NCI-H1694 treated with DMSO at 0.1 percent for 48 hours (cell line): Measurements from ENCODE around the gene KPNB1.
"Not testable (repeated sequence)": the region's sequence is repeated elsewhere in the genome, so short reads cannot be mapped to it uniquely, and the experiment has no call there.

ENCODE experiments used
- DNase-seq: peaks from one replicate; lab custom pipeline; 2025; lab: John Stamatoyannopoulos, UW

KPNB1 gene

DNA sequence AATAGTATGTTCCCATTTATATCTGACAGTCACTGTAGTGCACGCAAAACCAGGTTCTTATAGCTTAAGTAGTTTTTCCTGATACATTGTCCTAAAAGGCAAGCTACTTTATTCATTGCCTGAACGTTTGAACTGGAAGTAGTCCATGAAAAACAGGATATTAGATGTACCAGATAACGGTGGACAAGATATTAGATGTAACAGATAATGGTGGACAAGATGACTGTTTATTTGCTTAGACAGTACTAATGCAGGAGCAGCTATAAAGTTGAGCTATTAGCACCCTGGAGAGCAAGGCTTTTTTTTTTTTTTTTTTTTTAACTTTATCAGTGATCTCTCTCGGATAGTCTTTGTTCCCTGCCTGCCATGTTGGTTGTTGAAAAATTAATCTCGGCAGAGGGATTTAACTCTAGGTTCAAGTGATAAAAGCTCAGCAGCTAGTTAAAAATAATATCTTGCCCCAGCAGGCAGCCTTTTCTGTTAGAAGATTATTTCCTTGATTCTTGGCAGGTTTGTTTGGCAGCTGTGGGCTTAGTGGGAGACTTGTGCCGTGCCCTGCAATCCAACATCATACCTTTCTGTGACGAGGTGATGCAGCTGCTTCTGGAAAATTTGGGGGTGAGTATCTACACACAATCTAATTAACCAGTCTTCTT is 26.9 kb downstream of the KPNB1 start:
- no peak for DNase-seq

GRCh38 chr17:47678196-47678595 is 28.5 kb downstream of the KPNB1 start:
- DNase-seq, result no peak

DNA sequence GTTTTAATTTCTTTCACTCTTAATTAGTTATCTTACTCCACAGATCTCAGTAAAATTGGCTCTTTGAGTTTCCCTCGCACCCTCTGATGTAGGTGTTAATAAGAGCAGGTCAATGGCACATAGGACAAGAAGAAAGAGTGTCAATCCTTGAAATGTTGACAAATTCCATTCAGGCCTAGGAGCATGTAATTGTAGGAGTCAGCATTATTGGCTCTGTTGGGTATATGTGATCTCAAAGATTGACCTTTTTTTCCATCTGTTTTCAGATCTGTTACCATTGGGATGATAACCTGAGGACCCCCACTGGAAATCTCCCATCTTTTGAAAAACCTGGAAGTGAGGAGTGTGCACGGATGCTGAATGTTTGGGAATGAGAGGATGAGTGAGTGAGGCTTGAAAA is 32.4 kb downstream of the KPNB1 start:
- DNase-seq, result no peak

DNA sequence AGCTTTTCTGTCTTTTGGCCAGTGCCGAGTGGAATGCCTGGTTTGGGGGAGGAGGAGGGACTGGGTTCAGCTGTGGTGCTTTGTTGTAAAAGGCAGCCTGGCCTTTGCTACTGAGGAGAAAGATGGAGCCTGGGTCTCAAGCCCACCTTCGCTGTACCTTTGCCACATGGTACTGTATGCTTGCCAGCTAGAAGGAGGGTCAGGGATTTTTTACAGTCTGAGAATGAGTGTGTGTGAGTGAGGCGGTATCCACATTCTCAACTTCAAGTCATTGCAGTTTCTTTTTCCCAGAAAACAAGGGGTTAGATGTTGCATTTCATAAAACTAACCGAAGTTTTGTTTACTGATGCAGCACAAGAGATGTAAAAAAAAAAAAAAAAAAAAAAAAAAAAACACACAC is 33.0 kb downstream of the KPNB1 start:
- DNase-seq, result not testable (repeated sequence)

DNA sequence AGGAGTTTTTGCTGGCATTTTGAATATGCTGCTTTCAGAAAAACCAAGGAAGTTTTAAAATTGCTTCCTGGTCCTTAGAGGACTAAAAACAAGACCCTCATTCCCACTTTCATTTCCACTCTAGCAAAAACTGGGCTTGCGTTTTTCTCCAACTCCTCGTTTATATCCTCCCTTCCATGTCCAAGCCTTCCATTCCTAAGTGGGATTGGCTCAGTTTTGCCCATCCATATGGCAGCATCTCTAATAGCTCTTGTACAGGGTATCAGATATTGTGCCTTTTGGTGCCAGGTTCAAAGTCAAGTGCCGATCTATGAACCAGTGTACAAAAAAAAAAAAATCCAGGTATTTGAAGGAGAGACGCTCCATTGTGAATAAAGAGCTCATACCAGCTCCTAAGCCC is 34.3 kb downstream of the KPNB1 start:
- no peak for DNase-seq

DNA sequence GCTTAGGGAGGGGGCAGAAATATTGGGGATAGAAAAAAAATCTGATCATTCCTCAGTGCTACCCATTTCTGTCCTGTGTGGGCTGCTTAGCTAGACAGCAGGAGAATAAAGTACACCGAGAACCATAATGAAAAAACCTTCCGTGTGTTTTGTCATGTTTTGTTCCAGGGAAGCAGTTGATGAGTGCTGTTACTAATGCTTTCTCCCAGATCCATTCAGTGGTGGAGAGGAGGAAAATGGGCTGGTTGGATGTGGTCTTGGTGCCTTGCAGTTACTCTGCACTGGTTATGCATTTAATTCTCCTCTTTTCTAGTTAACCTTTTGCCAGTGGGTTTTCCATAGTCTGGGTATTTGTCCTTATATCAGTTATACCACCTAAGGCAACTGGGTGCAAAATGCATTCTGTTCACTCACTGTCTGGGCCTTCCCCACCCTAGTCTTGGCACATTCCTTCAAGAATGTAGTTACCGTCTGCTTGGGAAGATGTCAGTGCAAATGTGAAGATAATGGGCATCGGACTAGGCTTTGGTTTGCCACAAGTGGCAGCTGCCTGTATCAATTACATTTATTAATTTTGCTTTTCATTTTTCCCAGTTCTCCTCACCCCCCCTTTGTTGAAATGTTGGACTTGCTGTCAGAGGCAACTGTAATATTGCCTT is 34.9 kb downstream of the KPNB1 start:
- DNase-seq, result no peak

GRCh38 chr17:47685556-47686275 is 36.0 kb downstream of the KPNB1 start:
- DNase-seq, result no peak

GRCh38 chr17:47686276-47686635 is 36.5 kb downstream of the KPNB1 start:
- no peak for DNase-seq

DNA sequence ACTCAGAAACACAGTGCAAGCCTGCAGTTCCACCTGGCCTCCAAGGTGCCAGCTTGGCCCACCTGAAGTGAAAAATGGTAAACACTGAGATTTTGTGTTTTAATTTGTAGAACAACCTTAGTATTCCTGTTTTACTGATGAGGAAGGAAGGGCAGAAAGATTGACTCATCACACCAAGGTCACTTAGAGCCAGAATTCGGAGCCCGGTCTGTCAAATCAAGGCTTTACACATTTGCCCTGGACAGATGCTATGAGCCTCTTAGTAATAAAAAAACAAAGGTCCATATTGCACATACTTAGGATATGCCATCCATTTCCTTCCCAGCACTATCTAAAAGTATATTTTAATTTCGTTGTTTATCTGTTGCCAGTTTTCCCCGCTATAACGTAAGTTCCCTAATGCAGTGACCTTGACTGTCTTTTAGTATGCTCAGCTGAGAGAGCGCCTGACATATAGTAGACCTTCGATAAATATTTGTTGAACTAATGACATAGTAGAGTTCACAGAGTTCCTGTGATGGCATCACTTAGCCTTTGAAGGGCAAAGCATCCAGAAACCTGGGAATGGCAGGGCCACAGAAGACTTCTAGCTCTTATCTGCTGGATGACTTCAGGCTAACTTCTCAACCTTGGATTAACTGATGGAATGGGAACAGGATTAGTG is 37.1 kb downstream of the KPNB1 start:
- DNase-seq, result no peak

DNA sequence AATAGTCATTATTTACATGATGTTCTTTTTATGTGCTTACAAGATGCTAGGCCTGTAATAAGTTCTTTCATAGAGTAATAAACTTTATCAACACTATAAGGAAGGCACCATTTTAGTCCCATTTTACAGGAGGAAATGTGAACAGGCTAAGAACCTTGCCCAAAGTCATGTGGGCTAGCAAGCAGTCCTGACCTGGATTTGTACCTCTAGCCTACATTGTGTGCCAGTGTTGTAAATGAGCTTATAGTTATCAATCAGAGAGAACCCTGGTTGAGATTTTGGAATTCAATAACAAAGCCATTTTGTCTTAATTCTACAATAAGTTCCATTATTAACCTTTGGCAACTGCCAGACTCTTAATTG is 37.6 kb downstream of the KPNB1 start:
- DNase-seq, result no peak

- DNase-seq, result no peak
These were observed 38.0 kb downstream of the KPNB1 start for GRCh38 chr17:47687748-47688147.

DNA sequence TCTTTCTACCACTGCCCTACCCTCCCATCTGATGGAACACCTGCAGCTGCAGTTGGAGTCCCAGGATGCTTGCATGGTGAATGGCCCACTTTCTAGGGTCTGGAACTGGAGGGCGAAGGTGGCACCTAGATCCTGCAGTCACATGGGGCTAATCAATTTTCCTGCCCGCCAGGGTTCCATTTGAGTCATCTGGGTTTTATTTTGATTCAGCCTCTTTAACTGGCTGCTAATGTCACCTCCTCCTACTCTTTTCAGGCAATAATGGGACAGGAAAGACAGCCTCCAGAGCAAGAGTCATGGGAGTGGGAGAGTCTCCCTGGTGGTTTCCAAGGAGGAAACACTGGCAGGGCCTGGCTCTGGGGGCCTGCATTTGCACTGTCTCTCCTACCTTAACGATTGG is 40.4 kb downstream of the KPNB1 start:
- DNase-seq, result no peak

- no peak for DNase-seq
These were observed 42.6 kb downstream of the KPNB1 start for GRCh38 chr17:47692137-47692894.

DNA sequence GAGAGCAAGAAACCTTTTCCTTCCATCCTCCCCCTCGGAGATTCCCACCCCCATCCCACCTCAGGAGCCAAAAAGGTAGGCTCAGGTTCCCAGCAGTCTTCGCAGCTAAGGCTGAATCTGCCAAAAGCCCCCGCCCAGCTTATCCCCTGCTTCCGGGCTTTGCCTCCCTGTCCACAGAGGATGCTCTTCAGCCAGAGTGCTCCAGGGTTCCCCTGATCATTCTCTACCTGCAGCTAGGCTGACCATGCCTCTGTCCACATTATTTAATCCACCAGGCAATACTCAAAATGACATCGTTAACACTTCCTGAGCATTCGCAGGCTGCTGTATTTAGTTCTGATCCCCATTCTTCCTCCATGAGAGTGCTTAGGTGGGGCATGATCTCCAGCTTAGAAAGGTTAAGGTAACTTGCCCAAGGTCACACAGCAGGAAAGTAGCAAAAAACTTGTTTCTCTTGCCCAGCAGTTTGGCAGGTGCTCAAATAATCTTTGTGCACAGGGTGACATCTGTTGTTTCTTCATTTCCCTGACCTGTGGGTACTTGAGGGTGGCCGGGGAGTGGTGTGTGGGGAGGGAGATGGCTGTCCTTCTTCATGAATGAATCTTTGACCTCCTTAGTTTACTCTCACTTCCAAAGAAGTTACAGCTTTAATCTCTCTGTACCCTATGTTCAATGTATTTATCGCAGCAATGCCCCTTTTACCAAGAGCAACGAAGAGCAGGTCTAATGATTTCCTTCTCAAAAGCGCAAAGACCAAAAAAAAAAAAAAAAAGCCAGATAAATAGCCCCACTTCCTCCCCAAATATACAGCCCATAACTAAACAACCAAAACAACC is 43.4 kb downstream of the KPNB1 start:
- peak; percentile 27 for DNase-seq

DNA sequence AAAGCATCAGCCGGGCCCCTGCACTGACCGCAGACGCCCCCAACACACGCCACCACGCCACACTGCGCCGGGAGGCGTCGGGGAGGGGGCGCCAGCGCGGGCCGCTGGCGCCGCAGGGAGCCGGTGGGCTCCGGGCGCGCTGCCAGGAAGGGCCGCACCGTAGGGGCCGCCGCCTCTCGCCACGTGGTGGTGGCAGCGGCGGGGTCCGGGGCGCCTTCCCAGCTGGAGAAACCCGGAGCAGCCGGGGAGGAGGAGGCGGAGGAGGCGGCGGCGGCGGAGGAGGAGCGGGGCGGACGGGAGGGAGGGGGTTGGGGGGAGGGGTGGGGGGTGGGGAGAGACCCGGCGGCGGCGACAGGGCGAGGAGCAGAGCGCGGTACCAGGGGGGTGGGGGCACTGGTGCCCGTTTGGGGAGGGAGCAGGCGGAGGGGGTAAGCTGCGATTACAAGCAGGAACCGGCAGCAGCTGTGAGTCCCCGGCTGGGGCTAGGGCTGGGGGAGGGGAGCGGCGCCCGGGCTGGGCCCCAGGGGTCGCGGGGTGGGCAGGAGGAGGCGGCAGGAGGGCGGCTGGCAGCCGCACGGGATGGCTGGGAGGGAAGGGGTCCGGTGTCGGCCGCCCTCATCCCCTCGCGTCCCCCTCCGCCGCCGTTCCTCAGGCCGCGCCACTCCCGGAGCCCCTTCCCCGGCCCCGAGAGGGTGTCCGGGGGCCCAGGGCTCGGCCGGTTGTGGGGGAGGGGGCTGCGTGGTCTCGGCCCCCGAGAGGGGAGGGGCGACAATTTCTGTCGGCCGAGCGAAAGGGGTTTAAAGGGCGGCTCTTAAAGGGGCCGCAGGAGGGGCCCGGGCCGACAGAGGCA is 44.2 kb downstream of the KPNB1 start, which contains the start of gene TBKBP1:
Gene TBKBP1, plus strand, starts transcription at position 431 of the 850 bp plus-strand sequence. CDS start 1,952 bp downstream, outside the sequence.
- DNase-seq, result no peak

DNA sequence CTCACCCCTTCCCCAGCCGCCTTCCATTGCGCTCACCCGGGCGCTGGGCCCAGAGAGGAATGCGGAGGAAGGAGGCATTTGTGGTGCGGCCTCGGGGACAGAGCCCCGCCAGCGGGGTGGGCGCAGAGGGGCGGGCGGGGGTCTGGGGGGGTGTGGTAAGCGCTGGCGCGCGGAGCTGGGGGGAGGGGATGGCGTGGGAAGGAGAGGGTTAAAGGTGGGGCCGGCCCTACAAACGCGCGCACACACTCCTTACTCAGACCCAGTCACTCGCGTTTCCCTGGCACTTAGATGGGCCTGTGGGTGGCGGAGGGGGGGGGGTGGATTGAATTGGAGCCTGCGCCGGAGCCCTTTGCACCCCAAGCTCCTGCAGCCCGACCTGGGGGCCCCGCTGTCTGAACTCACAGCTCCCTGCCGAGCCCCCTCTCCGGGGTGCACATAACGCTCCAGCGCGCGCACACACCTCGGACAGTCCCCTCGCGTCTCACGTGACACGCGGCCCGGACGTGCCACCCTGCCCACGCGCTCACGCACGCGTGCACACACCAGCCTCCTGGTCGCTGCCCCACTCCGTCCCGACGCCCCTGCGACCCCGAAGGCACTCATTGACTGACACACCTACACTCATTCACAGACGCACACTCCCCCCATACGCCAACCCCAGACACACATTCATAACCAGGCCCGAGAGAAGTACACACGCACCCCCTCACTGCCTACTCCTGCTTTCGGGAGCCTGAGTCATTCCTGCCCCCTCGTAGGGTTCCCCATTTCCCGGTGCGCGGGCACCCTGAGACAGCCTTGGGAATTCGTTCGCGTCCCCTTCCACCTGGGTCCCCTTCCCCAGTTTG is 45.1 kb downstream of the KPNB1 start:
- no peak for DNase-seq

DNA sequence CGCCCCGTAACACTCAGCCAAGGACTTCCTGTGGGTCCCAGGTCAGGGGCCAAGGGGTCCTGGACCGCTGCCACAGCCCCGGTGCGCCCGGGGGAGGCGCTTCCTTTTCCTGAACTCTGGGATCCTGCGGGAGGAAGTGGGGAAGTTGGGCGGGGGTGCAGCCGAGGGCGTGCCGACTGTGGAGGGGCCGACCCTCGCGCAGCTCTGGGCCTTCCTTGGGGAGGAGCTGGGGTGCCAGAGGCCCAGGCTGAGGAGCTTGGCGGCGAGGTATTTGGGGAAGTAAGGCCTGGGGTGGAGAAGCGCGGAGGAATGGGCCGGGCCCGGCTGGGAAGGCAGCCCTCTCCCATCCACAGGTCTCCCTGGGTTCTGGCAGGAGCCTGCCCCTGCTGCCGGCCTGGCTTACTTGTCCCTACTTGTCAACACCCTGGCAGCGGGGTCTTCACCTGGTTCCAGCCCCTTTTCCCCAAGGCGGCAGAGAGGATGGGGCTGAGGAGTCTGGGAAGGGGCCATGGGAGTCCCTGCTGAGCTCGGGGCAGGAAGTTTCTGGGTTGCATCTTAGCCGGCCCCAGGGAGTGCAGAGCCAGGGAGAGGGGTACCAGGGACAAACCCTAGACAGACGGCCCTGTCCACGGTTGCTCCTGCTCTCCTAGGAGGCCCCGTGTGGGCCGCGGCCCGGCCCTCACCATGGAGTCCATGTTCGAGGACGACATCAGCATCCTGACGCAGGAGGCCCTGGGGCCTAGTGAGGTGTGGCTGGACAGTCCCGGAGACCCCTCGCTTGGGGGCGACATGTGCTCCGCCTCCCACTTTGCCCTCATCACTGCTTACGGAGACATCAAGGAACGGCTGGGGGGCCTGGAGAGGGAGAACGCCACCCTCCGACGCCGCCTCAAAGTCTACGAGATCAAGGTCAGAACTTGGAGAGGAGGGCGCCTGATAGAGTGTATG is 46.0 kb downstream of the KPNB1 start:
- DNase-seq, result no peak
